NCI-H2171 (cell line): ENCODE data around the gene COL15A1.

Source experiments
- DNase-seq: peaks from one replicate; lab custom pipeline; 2025; lab: John Stamatoyannopoulos, UW

COL15A1 gene

GRCh38 chr9:99037769-99038483 lies 94.2 kb downstream of the COL15A1 start:
- no peak for DNase-seq

GRCh38 chr9:99038484-99038820 lies 94.7 kb downstream of the COL15A1 start:
- no peak for DNase-seq

GRCh38 chr9:99039505-99040182 lies 95.9 kb downstream of the COL15A1 start:
- DNase-seq: no peak

- DNase-seq: no peak
Measured at GRCh38 chr9:99040251-99040900, 96.7 kb downstream of the COL15A1 start.

DNA sequence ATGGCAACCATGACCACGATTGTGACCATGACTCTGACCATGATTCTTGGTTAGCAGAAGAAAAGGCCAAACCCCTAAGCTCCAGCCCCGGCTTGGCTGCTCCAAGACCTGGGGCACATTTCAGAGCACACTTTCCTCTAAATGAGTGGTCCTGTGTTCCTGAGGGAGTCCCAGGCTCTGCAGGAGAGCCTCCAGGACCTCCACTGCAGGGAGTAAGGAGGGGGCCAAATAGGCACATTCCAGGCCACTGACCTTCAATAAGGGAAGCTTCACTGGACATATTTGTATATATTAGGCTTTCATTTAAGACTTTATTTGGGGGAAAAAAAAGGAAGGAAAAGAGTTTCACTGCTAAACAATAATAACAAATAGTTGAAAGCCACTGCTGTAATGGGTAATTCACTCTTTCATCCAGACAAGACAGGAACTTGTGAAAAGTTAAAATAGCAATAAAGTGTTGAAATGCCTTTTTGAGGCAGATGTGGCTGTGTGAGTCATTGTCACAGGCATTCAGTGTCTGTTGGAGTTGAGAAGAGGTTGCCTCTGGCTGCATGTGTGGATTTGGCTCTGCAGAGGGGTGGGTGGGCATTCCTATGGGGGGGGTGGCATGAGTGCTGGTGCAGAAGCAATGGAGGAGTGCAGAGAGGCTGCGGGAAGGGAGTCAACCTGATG lies 97.3 kb downstream of the COL15A1 start:
- no peak for DNase-seq

DNA sequence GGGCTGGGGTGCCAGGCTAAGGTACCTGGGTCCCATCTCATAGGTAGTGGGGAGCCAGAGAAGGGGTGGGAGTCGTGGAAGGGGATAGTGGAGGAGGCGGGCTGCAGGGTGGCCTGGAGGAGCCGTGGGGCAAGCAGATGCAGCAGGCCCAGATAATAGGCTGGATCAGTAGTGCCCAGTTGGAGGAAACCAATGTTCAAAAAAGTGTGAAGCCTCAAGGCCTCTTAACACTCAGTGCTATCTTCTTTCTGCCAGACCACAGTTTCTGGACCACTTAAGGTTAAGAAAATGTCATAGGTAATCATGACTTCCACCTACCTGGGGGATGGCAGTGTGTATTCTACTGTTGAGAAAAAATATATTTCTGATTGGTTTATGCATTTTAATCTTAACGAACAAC lies 97.9 kb downstream of the COL15A1 start:
- no peak for DNase-seq

- no peak for DNase-seq
Measured at GRCh38 chr9:99042620-99043019, 98.9 kb downstream of the COL15A1 start.

DNA sequence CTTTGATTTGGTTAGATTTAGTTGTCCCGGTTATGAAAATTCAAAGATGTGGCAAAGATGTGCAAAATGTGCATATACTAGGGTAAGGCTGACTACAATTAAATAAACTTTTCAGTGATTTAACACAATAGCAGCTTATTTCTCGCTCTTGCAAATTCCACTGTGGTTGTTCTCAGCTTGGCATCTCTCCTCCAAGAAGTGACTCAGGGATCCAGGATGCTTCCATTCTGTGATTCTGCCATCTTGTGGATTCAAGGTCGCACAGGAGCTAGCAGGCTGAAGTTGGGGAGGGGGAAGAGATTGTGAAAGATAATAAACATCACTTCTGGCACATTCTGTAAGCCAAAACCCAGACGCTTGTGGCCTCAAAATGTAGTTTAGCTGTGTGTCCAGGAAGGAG lies 101.1 kb downstream of the COL15A1 start:
- no peak for DNase-seq

GRCh38 chr9:99046068-99046467 lies 102.4 kb downstream of the COL15A1 start:
- DNase-seq: no peak

GRCh38 chr9:99046542-99047071 lies 102.9 kb downstream of the COL15A1 start:
- DNase-seq: no peak

- DNase-seq: no peak
Measured at GRCh38 chr9:99049228-99049627, 105.5 kb downstream of the COL15A1 start.

- no peak for DNase-seq
Measured at GRCh38 chr9:99049641-99050040, 105.9 kb downstream of the COL15A1 start.

DNA sequence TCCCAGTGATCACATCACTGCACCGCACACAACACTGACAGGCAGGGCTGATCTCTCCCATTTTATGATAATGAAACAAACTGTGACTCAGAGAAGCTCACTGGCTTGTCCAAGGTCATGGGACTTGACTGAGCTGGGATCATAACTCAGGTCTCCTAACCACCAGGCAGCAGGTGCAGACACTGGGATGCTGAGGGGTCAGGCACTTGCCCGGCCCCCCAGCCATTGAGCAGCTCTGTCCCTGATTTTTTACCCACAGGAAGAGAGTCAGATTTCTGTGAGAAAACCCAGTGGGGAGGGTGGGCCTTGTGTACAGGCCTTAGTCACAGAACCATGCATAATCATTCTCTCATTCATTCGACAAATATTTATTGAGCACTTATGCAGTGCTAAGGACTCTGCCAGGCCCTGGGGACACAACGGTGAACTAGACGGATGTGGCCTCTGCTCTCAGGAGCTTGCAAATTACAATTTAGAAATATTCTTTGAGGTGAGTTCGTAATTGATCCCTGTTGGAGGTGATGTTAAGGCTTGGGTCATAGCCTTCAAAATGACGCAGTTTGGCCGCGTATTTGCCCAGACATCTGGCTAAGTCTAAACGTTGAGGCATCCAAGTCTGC lies 106.7 kb downstream of the COL15A1 start:
- DNase-seq: no peak

- DNase-seq: no peak
Measured at GRCh38 chr9:99050924-99051323, 107.2 kb downstream of the COL15A1 start.

DNA sequence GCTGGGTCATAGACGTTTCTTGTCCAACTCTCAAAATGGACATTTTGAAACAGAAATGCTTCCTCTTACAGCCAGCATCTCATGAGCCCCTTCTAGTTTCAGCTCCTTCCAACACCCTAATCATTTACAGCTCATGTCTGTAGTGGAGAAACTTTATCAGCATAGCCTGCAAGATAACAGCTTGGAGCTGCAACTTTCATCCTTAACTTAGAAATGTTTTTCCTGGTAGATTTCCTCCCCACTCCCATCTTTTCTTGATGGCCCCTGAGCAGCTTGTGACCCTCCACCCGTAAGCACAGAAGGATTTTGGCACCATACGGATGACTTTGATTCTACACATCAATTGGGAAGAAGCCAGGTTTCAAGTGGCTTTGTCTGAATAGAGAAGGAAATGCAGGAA lies 107.7 kb downstream of the COL15A1 start:
- DNase-seq: no peak

- DNase-seq: no peak
Measured at GRCh38 chr9:99051851-99052250, 108.1 kb downstream of the COL15A1 start.

- DNase-seq: no peak
Measured at GRCh38 chr9:99052815-99053715, 109.4 kb downstream of the COL15A1 start.

DNA sequence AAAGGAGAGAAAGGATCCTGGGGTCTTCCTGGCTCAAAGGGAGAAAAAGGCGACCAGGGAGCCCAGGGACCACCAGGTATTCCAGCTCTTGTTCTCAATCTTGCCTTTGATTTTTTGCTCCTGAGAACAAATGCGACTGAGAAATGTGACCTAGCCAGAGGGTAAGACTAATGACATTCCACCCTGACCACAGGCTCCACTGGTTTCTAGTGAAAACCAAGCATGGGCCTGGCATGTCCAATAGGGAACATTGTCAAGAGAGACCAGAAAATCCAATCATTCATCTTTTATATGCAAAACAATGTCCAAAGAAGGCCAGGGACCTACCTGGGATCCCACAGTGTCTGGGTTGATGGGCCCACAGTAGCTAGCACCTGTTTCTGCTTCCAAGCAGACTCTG lies 110.9 kb downstream of the COL15A1 start:
- no peak for DNase-seq

GRCh38 chr9:99055384-99055783 lies 111.7 kb downstream of the COL15A1 start:
- no peak for DNase-seq

DNA sequence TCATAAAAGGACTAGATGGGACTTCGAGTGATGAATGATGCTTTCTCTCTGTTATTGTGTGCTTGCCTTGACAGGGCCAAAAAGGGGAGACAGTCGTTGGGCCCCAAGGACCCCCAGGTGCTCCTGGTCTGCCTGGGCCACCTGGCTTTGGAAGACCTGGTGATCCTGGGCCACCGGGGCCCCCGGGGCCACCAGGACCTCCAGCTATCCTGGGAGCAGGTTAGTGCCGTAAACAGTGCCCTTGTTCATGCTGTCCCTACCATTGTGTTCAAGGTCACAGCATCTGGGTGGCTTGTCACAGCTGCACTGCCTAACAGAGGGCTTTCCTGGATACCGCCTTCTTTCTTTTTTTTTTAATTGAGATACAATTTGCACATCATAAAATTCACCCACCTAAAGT lies 112.5 kb downstream of the COL15A1 start:
- DNase-seq: no peak
